Activated CD8-positive, alpha-beta T cell treated with anti-CD3 and anti-CD28 coated beads for 36 hours (primary cell): Measurements from ENCODE around the gene OR56B4. TPM values are rescaled to one million over a fixed set of nuclear protein-coding genes. Genes with fewer than 3 reads are reported as not detected.
"Not testable (repeated sequence)": the region's sequence is repeated elsewhere in the genome, so short reads cannot be mapped to it uniquely, and the experiment has no call there.

Source experiments
- ATAC-seq: fragments of 200-7000 bp; cut with Tn5 transposase; one replicate; pipeline ENCODE4 v1.10.0; 2021; ENCODE audit warnings: mild to moderate bottlenecking, moderate library complexity
- CTCF ChIA-PET: fragments of 350-600 bp; sonication (Branson Sonifier 250); formaldehyde crosslinking; loops from one replicate; lab custom pipeline; 2021; ENCODE audit warnings: antibody characterized with exemption; lab: Charles Lee
- POLR2A ChIA-PET: fragments of 350-600 bp; sonication (Branson Sonifier 250); formaldehyde crosslinking; loops from one replicate; lab custom pipeline; 2021; ENCODE audit warnings: antibody characterized with exemption; lab: Charles Lee
- DNase-seq: peaks from one replicate; pipeline ENCODE4 v3.0.0-alpha.2; 2020
- H3K27ac Mint-ChIP-seq: one replicate; pipeline ENCODE4 v1.8.0; 2021; ENCODE audit warnings: mild to moderate bottlenecking, mixed read lengths
- H3K27me3 Mint-ChIP-seq: one replicate; pipeline ENCODE4 v1.8.0; 2021; ENCODE audit warnings: mixed read lengths
- H3K36me3 Mint-ChIP-seq: one replicate; pipeline ENCODE4 v1.8.0; 2021; ENCODE audit warnings: low read depth, mixed read lengths
- H3K4me1 Mint-ChIP-seq: one replicate; pipeline ENCODE4 v1.8.0; 2021; ENCODE audit warnings: low read depth, mixed read lengths
- H3K4me3 Mint-ChIP-seq: one replicate; pipeline ENCODE4 v1.8.0; 2021; ENCODE audit warnings: mild to moderate bottlenecking, moderate library complexity, mixed read lengths
- H3K9me3 Mint-ChIP-seq: one replicate; pipeline ENCODE4 v1.8.0; 2021; ENCODE audit warnings: mixed read lengths
- CTCF ChIP-seq: fragments of 200-600 bp; IDR thresholded peaks from one replicate; pipeline ENCODE4 v1.8.0; 2022; ENCODE audit warnings: antibody characterized with exemption, mild to moderate bottlenecking
- intact Hi-C: fragments of 100-400 bp; cut with micrococcal nuclease; formaldehyde crosslinking; loops from one replicate; pipeline ENCODE4 v1.10.0; 2022
- total RNA-seq, 2 experiments: library from RNA; stranded (reverse); gene quantifications; one replicate each; pipeline ENCODE4 v1.2.3, GENCODE V29; 2021

Gene OR56B4
- total RNA-seq, 2 experiments from 2014 or later, result not detected

GRCh38 chr11:6124245-6124644, 16.8 kb downstream of the OR56B4 start:
- H3K27ac Mint-ChIP-seq, result no peak overlapping the region
- H3K9me3 Mint-ChIP-seq, result peaks cover 1% of the 10 kb centered on the region
- ChIA-PET CTCF (interaction anchor here (0.9 to 1.1 kb wide), 2 partner anchors 16 to 218 kb away, joined by 3 to 4 read pairs; no protein-coding TSS in a partner anchor), POLR2A (no interaction called here)
- intact Hi-C loops, result no loop called here
- ATAC-seq (no peak), DNase-seq (no peak)
- H3K27me3 Mint-ChIP-seq, result no peaks in the 10 kb centered on the region
- no peak overlapping the region for H3K4me3 Mint-ChIP-seq
- no peak for TF ChIP-seq CTCF
- no peaks in the 10 kb centered on the region for H3K4me1 Mint-ChIP-seq
- H3K36me3 Mint-ChIP-seq, result no peaks in the 10 kb centered on the region

GRCh38 chr11:6127881-6128280, 20.4 kb downstream of the OR56B4 start:
- POLR2A ChIA-PET, result no interaction called here
- peak; percentile 30 for ATAC-seq

GRCh38 chr11:6129011-6129410, 21.5 kb downstream of the OR56B4 start:
- Mint-ChIP-seq H3K4me3 (no peak overlapping the region), H3K36me3 (no peaks in the 10 kb centered on the region), H3K27me3 (peaks cover 1% of the 10 kb centered on the region), H3K9me3 (no peaks in the 10 kb centered on the region), H3K4me1 (no peaks in the 10 kb centered on the region), H3K27ac (no peak overlapping the region)
- DNase-seq (no peak), ATAC-seq (no peak)
- CTCF ChIA-PET, result interaction anchor here (1.0 to 1.4 kb wide), 2 partner anchors 123 to 224 kb away, joined by 3 read pairs; no protein-coding TSS in a partner anchor
- no peak for TF ChIP-seq CTCF
- POLR2A ChIA-PET, result no interaction called here
- intact Hi-C loops, result no loop called here

More at GRCh38 chr11:6127881-6128280, 20.4 kb downstream of the OR56B4 start:
- H3K27me3 Mint-ChIP-seq, result peaks cover 1% of the 10 kb centered on the region
- H3K4me1 Mint-ChIP-seq, result no peaks in the 10 kb centered on the region
- no peak for TF ChIP-seq CTCF
- CTCF ChIA-PET, result interaction anchor here (1.4 kb wide), 1 partner anchor 226 kb away, joined by 3 read pairs; no protein-coding TSS in a partner anchor
- intact Hi-C loops, result no loop called here
- H3K36me3 Mint-ChIP-seq, result no peaks in the 10 kb centered on the region
- H3K9me3 Mint-ChIP-seq, result no peaks in the 10 kb centered on the region
- H3K4me3 Mint-ChIP-seq, result no peak overlapping the region
- H3K27ac Mint-ChIP-seq, result no peak overlapping the region
- no peak for DNase-seq

GRCh38 chr11:6129635-6130034, 22.2 kb downstream of the OR56B4 start:
- TF ChIP-seq CTCF, result no peak
- ChIA-PET CTCF (interaction anchor here (0.7 to 1.4 kb wide), 3 partner anchors 122 to 233 kb away, joined by 3 read pairs; no protein-coding TSS in a partner anchor), POLR2A (no interaction called here)
- Mint-ChIP-seq H3K4me1 (no peaks in the 10 kb centered on the region), H3K4me3 (no peak overlapping the region), H3K27me3 (peaks cover 1% of the 10 kb centered on the region), H3K27ac (no peak overlapping the region), H3K36me3 (no peaks in the 10 kb centered on the region), H3K9me3 (no peaks in the 10 kb centered on the region)
- intact Hi-C loops, result no loop called here
- no peak for DNase-seq
- ATAC-seq, result no peak

- DNase-seq, result no peak
- intact Hi-C loops, result no loop called here
- peaks cover 4% of the 10 kb centered on the region for H3K27me3 Mint-ChIP-seq
- H3K36me3 Mint-ChIP-seq, result no peaks in the 10 kb centered on the region
- H3K4me3 Mint-ChIP-seq, result no peak overlapping the region
- ATAC-seq, result no peak
- no peaks in the 10 kb centered on the region for H3K4me1 Mint-ChIP-seq
- CTCF ChIA-PET, result no interaction called here
- no peaks in the 10 kb centered on the region for H3K9me3 Mint-ChIP-seq
- no peak for TF ChIP-seq CTCF
- H3K27ac Mint-ChIP-seq, result no peak overlapping the region
- POLR2A ChIA-PET, result no interaction called here
Measured at GRCh38 chr11:6132431-6132830, 24.9 kb downstream of the OR56B4 start.

GRCh38 chr11:6135936-6136335, 28.5 kb downstream of the OR56B4 start:
- CTCF ChIA-PET, H3K27me3 Mint-ChIP-seq: not testable (repeated sequence)

More at GRCh38 chr11:6135936-6136335, 28.5 kb downstream of the OR56B4 start:
- H3K9me3 Mint-ChIP-seq, DNase-seq, H3K36me3 Mint-ChIP-seq, H3K4me3 Mint-ChIP-seq, ATAC-seq, POLR2A ChIA-PET, H3K27ac Mint-ChIP-seq, H3K4me1 Mint-ChIP-seq, intact Hi-C loops: not testable (repeated sequence)
